SK-N-SH (cell line): ENCODE data around the gene KRT73. TPM values are rescaled to one million over a fixed set of nuclear protein-coding genes. Genes with fewer than 3 reads are reported as not detected.

Experiments
- CTCF ChIA-PET: fragments of 300-600, 350-600 bp; formaldehyde crosslinking; extraction: SDS; loops from one replicate; lab custom pipeline; 2021; lab: Yijun Ruan, JAX
- POLR2A ChIA-PET: fragments of 350-600 bp; sonication (Branson Sonifier 250); formaldehyde crosslinking; extraction: SDS; loops from one replicate; lab custom pipeline; 2020; ENCODE audit warnings: antibody characterized with exemption, inconsistent platforms; lab: Yijun Ruan, JAX
- DNase-seq: peaks from one replicate; pipeline ENCODE4 v3.0.0; 2012
- H2AFZ ChIP-seq: fragments of 200-600 bp; sonication (generic); 2 replicates; pipeline ENCODE4 v1.8.1; 2016; ENCODE audit warnings: antibody characterized with exemption, mild to moderate bottlenecking, low read depth
- H3F3A ChIP-seq: fragments of 200-600 bp; sonication (generic); replicated peaks from 2 replicates; pipeline ENCODE3; 2016; ENCODE audit warnings: antibody characterized with exemption, mild to moderate bottlenecking; ENCODE audit not compliant: insufficient read depth
- H3K27ac ChIP-seq, 2 experiments: fragments of 200-500 bp in 1 of 2; fragments of 200-600 bp in 1 of 2; sonication (Bioruptor generic) in 1 of 2; sonication (generic), shearing (Covaris generic) in 1 of 2; 2 replicates each; pipeline versions ENCODE4 v1.5.1 to v1.6.1; 2014 to 2016; ENCODE audit warnings: low read depth in 2 of 2, inconsistent platforms in 1 of 2, low read length in 1 of 2, mild to moderate bottlenecking in 1 of 2, mixed read lengths in 1 of 2
- H3K27me3 ChIP-seq: fragments of 200-600 bp; sonication (generic), shearing (Covaris generic); 2 replicates; pipeline ENCODE4 v1.6.1; 2016; ENCODE audit warnings: mixed run types; ENCODE audit not compliant: insufficient read depth
- H3K36me3 ChIP-seq, 2 experiments: fragments of 200-500 bp in 1 of 2; fragments of 200-600 bp in 1 of 2; sonication (Bioruptor generic) in 1 of 2; sonication (generic) in 1 of 2; replicated peaks in 1 of 2; 2 replicates each; pipeline versions ENCODE3 to v1.5.1; 2014 to 2016; ENCODE audit warnings: low read length in 1 of 2, mild to moderate bottlenecking in 1 of 2; ENCODE audit not compliant: insufficient read depth in 2 of 2, control insufficient read depth in 1 of 2
- H3K4me1 ChIP-seq, 2 experiments: fragments of 200-500 bp in 1 of 2; fragments of 200-600 bp in 1 of 2; sonication (Bioruptor generic) in 1 of 2; sonication (generic), shearing (Covaris generic) in 1 of 2; 2 replicates each; pipeline versions ENCODE4 v1.5.1 to v1.6.1; 2014 to 2016; ENCODE audit warnings: low read depth in 1 of 2, low read length in 1 of 2, mixed run types in 1 of 2; ENCODE audit not compliant: insufficient read depth in 2 of 2, control insufficient read depth in 1 of 2
- H3K4me2 ChIP-seq: fragments of 200-600 bp; sonication (generic), shearing (Covaris generic); 2 replicates; pipeline ENCODE4 v1.6.1; 2017; ENCODE audit warnings: mixed run types
- H3K4me3 ChIP-seq, 2 experiments: fragments of 200-500 bp in 1 of 2; fragments of 200-600 bp in 1 of 2; sonication (Bioruptor generic) in 1 of 2; sonication (generic), shearing (Covaris generic) in 1 of 2; 2 replicates each; pipeline versions ENCODE4 v1.5.1 to v1.8.1; 2014 to 2016; ENCODE audit warnings: low read depth in 2 of 2, inconsistent platforms in 1 of 2, low read length in 1 of 2, mild to moderate bottlenecking in 1 of 2, mixed read lengths in 1 of 2, moderate library complexity in 1 of 2
- H3K79me2 ChIP-seq: fragments of 200-600 bp; sonication (generic); 2 replicates; pipeline ENCODE4 v1.8.1; 2017; ENCODE audit warnings: mild to moderate bottlenecking; ENCODE audit not compliant: insufficient read depth
- H3K9ac ChIP-seq: fragments of 200-600 bp; sonication (generic); 2 replicates; pipeline ENCODE4 v1.6.1; 2017; ENCODE audit warnings: mixed run types
- H3K9me2 ChIP-seq: fragments of 200-600 bp; sonication (generic); 2 replicates; pipeline ENCODE4 v1.6.1; 2017; ENCODE audit warnings: mixed run types
- H3K9me3 ChIP-seq: fragments of 200-600 bp; sonication (generic); 2 replicates; pipeline ENCODE4 v1.6.1; 2017; ENCODE audit warnings: mixed run types, mild to moderate bottlenecking, moderate library complexity
- H4K20me1 ChIP-seq: fragments of 200-600 bp; sonication (generic); 2 replicates; pipeline ENCODE4 v1.6.1; 2017; ENCODE audit warnings: mild to moderate bottlenecking, mixed run types; ENCODE audit not compliant: insufficient read depth
- CHD2 ChIP-seq: fragments of 150-350 bp; IDR thresholded peaks from 2 replicates; pipeline ENCODE4 v1.6.1; 2018; ENCODE audit warnings: low read length; ENCODE audit not compliant: partially characterized antibody
- CTCF ChIP-seq: fragments of 200-600 bp; sonication (generic); IDR thresholded peaks from 2 replicates; pipeline ENCODE4 v1.6.1; 2017; ENCODE audit warnings: antibody characterized with exemption, mild to moderate bottlenecking, moderate library complexity
- EP300 ChIP-seq, 2 experiments: IDR thresholded peaks; 2 replicates each; pipeline versions ENCODE4 v1.4.0 to v1.6.1; 2012; ENCODE audit warnings: borderline replicate concordance in 1 of 2, low read depth in 1 of 2, low read length in 1 of 2
- FOSL2 ChIP-seq: IDR thresholded peaks from 2 replicates; pipeline ENCODE4 v1.4.0; 2012; ENCODE audit warnings: low read depth, mild to moderate bottlenecking, moderate library complexity, borderline replicate concordance
- IRF3 ChIP-seq: fragments of 150-350 bp; IDR thresholded peaks from 2 replicates; pipeline ENCODE4 v1.6.1; 2016; ENCODE audit warnings: mild to moderate bottlenecking, low read depth, low read length
- MEF2A ChIP-seq: IDR thresholded peaks from 2 replicates; pipeline ENCODE4 v1.4.0; 2012; ENCODE audit warnings: low read depth, borderline replicate concordance
- NFIC ChIP-seq: IDR thresholded peaks from 2 replicates; pipeline ENCODE4 v1.4.0; 2012; ENCODE audit warnings: borderline replicate concordance
- RAD21 ChIP-seq: IDR thresholded peaks from 2 replicates; pipeline ENCODE4 v1.6.1; 2012; ENCODE audit warnings: mild to moderate bottlenecking, low read length
- RXRA ChIP-seq: IDR thresholded peaks from 2 replicates; pipeline ENCODE4 v1.4.0; 2012; ENCODE audit warnings: low read depth, mild to moderate bottlenecking, borderline replicate concordance
- SMC3 ChIP-seq: IDR thresholded peaks from 2 replicates; pipeline ENCODE4 v1.6.1; 2012; ENCODE audit warnings: low read depth, low read length, improper control_type of control experiment
- TEAD4 ChIP-seq: IDR thresholded peaks from 2 replicates; pipeline ENCODE4 v1.4.0; 2012; ENCODE audit warnings: mild to moderate bottlenecking, borderline replicate concordance; ENCODE audit not compliant: insufficient read depth
- YY1 ChIP-seq: IDR thresholded peaks from 2 replicates; pipeline ENCODE4 v1.4.0; 2012; ENCODE audit warnings: low read depth, mild to moderate bottlenecking
- WGBS: methylation state at CpG from one replicate; pipeline ENCODE4 v1.1.6; 2017; ENCODE audit warnings: low lambda C conversion rate; 5-methylcytosine and 5-hydroxymethylcytosine counted together
- polyA plus RNA-seq, 3 experiments: library from polyadenylated mRNA; depleted of rRNA; stranded (reverse); fragments of >200 nt; gene quantifications; 2 replicates each; pipeline ENCODE4 v1.2.3, GENCODE V29; 2012
- TF ChIP-seq, protein P1 (sequence below): fragments of 150-350 bp; IDR thresholded peaks from 2 replicates; pipeline ENCODE4 v1.6.1; 2017; ENCODE audit warnings: antibody characterized with exemption, low read length, low read depth, borderline replicate concordance

The KRT73 gene
- polyA plus RNA-seq, 1 of the 3 experiments (the other 2 are of a cell fraction) = not detected

DNA sequence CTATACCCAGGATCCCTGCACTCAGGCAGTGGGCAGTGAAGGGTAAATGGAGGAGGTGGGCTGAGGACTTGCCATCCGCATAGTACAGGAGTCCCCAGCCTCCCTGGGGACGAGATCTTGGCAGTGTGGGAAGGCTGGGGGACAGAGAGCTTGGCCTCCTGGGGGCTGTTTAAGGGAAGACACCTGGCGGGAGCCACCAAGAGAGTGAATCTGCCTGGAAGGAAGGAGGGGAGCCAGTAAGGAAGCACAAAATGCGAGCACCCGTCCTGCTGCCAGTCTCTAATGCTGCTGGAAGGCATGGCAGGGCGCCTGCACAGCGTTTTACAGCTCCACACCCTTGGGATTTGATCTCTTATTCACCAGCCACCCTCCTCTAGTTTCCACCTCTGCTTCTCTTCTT, 41.0 kb upstream of the KRT73 start (continued):
- no peak for TF ChIP-seq EP300 (IDR thresholded peaks at IDR 0.05; ENCODE audit: borderline replicate concordance in 1 of 2, low read depth in 1 of 2, low read length in 1 of 2)

DNA sequence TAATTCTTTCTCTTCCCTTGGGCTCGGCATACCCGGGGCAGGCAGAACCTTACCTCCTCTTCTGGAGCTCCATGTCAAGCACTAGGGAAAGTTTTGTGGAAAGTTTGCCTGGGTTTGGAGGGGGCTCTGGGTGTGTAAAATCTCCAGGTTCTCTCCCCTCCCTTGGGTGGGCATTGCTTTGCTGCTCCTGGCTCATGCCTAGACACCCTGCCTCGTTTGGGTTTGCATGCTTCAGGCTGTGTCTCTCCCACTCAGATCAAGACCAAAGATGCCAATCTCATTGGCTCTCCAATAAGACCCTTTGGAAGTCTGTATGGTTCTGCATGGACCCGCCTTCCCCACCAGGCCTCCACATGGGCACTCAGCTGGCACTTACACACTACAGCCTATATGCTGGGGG, 39.8 kb upstream of the KRT73 start:
- H3K9me2 ChIP-seq = no peaks in the 10 kb centered on the region
- 29% methylated on average over 4 of the region's 4 CpGs for WGBS
- POLR2A ChIA-PET = no interaction called here

More for the DNA sequence above, 39.8 kb upstream of the KRT73 start:
- DNase-seq = no peak
- Histone ChIP-seq H3K9ac (no peak overlapping the region), H3K79me2 (no peaks in the 10 kb centered on the region), H3K9me3 (no peaks in the 10 kb centered on the region), H3K36me3 (no peaks in the 10 kb centered on the region), H3K4me1 (no peaks in the 10 kb centered on the region), H3K27me3 (peaks cover 31% of the 10 kb centered on the region), H4K20me1 (no peaks in the 10 kb centered on the region), H2AFZ (no peak overlapping the region), H3K27ac (no peak overlapping the region), H3K4me3 (no peak overlapping the region), H3K4me2 (no peak overlapping the region), H3F3A (no peaks in the 10 kb centered on the region)
- no peak for TF ChIP-seq RAD21
- no peak for TF ChIP-seq FOSL2
- TF ChIP-seq CTCF = no peak
- TF ChIP-seq CHD2 = no peak
- TF ChIP-seq TEAD4 = no peak
- TF ChIP-seq NFIC = no peak
- no peak for TF ChIP-seq MEF2A
- TF ChIP-seq SMC3 = no peak
- no peak for TF ChIP-seq RXRA
- TF ChIP-seq, protein P1, sequence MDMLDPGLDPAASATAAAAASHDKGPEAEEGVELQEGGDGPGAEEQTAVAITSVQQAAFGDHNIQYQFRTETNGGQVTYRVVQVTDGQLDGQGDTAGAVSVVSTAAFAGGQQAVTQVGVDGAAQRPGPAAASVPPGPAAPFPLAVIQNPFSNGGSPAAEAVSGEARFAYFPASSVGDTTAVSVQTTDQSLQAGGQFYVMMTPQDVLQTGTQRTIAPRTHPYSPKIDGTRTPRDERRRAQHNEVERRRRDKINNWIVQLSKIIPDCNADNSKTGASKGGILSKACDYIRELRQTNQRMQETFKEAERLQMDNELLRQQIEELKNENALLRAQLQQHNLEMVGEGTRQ = no peak
- no peak for TF ChIP-seq IRF3
- no peak for TF ChIP-seq YY1
- CTCF ChIA-PET = interaction anchor here (1.2 kb wide), 1 partner anchor 633 kb away, joined by 3 read pairs; no protein-coding TSS in a partner anchor
